HEK293T (cell line): ENCODE results near the gene EIF2B5.

ENCODE experiments used
- ARNT ChIP-seq: fragments of 450-650 bp; IDR thresholded peaks from 2 replicates; pipeline ENCODE4 v1.6.1; 2017; ENCODE audit warnings: mild to moderate bottlenecking
- FOXA1 ChIP-seq: fragments of 450-650 bp; IDR thresholded peaks from 2 replicates; pipeline ENCODE4 v1.6.1; 2016; ENCODE audit warnings: mild to moderate bottlenecking
- L3MBTL2 ChIP-seq: fragments of 450-650 bp; conservative IDR thresholded peaks from 2 replicates; pipeline ENCODE4 v1.6.1; 2016; ENCODE audit warnings: mild to moderate bottlenecking
- SUZ12 ChIP-seq: fragments of 450-650 bp; IDR thresholded peaks from 2 replicates; pipeline ENCODE4 v1.6.1; 2016; ENCODE audit warnings: mild to moderate bottlenecking
- TF ChIP-seq, protein P1 (sequence below): fragments of 450-650 bp; IDR thresholded peaks from 2 replicates; pipeline ENCODE4 v1.6.1; 2016

DNA sequence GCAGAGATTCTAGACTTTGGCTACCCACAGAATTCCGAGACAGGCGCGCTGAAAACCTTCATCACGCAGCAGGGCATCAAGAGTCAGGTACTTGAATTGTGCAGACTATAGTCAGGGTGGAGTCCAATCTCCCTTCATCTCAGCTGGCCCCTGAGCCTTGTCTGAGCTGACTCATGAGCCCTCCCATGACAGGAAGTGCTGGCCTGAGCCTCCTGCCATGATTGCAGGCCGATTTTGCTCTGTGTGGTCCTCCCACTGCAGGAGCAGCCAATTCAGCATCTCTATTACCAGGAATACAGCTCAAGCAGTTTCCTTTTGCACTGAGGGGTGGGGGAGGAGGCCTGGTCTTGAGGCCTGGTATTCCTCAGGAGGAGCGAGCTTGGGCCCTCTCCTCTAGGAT is 45.0 kb downstream of the EIF2B5 start:
- TF ChIP-seq ARNT (no peak), FOXA1 (no peak), L3MBTL2 (no peak), SUZ12 (no peak)
- TF ChIP-seq, protein P1, sequence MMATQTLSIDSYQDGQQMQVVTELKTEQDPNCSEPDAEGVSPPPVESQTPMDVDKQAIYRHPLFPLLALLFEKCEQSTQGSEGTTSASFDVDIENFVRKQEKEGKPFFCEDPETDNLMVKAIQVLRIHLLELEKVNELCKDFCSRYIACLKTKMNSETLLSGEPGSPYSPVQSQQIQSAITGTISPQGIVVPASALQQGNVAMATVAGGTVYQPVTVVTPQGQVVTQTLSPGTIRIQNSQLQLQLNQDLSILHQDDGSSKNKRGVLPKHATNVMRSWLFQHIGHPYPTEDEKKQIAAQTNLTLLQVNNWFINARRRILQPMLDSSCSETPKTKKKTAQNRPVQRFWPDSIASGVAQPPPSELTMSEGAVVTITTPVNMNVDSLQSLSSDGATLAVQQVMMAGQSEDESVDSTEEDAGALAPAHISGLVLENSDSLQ = no peak
